ENCODE results near the gene TLR1.
"Not testable (repeated sequence)": the region's sequence is repeated elsewhere in the genome, so short reads cannot be mapped to it uniquely, and the experiment has no call there.

TLR1 gene

DNA sequence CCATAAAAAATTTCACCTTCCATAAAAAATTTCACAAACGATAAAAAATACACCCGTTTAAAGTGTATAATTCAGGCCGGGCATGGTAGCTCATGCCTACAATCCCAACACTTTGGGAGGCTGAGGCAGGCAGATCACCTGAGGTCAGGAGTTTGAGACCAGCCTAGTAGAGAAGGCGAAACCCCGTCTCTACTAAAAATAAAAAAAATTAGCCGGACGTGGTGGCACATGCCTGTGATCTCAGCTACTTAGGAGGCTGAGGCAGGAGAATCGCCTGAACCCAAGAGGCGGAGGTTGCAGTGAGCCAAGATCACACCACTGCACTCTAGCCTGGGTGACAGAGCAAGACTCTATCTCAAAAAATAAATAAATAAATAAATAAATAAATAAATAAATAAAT lies 1.7 kb upstream of the TLR1 start:
- not testable (repeated sequence) for DNase-seq

DNA sequence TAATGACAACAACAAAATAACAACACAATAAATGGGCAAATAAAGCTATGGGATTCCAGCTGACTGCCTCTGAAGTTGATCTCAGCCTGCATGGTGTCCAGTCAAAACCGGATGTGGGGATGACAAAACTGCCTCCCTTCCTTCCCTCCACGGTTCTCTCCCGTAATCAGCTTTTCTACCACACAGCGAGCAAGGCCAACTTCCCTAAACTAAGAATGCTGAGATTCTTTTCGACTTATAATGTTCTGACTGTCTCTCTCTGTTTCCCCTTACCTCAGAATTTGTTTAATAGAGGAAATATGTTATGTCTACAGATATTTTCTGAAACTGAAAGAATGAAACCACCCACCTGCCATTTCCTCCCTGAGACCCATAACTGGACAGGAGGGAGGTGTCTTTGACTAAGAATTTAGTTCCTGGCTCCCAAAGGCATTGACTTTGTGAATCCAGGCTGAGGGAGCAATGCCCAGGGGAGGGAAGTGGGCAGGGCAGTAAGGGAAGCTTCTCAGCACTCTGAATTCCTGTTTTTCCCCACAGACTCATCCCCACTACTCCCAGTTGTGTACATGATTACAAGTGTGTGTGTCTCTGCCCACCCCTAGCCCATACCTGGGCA lies 1.0 kb upstream of the TLR1 start:
- DNase-seq: no peak

DNA sequence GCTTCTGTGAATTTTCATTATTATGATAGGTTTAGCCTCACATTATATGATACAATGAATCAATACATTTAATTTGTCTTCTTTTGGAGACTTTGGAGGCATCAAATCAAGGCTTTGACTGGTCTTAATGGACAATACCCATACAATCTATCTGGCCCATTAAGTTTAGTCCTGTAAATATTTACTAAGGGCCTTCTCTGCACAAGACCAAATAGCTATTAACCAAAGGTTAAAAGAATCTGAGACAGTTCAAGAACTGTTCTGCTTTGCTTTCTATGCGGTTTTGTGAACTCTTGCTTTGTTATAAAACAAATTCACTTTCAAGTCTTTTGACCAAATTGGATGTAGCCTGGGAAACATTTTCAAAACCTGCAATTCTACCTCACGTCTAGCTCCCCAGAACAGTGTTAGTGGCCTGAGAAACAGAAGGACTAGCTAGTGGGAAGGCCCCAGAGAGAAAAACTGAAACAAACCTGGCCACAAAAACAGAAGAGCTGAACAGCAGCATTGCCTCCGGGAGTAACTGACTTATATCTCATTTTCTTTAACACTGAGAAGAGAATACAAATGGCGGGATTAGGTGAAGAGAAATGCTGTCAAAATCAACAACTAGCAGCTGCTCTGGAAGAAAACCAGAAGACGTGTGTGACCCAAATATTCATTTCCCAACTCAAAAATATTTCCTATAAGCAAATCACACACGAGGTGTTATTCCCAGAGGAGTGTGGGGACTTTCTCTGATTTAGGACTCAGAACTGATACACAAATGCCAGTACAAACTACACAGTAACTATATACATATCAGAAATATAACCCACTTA lies 548 bp downstream of the TLR1 start:
- DNase-seq: no peak

DNA sequence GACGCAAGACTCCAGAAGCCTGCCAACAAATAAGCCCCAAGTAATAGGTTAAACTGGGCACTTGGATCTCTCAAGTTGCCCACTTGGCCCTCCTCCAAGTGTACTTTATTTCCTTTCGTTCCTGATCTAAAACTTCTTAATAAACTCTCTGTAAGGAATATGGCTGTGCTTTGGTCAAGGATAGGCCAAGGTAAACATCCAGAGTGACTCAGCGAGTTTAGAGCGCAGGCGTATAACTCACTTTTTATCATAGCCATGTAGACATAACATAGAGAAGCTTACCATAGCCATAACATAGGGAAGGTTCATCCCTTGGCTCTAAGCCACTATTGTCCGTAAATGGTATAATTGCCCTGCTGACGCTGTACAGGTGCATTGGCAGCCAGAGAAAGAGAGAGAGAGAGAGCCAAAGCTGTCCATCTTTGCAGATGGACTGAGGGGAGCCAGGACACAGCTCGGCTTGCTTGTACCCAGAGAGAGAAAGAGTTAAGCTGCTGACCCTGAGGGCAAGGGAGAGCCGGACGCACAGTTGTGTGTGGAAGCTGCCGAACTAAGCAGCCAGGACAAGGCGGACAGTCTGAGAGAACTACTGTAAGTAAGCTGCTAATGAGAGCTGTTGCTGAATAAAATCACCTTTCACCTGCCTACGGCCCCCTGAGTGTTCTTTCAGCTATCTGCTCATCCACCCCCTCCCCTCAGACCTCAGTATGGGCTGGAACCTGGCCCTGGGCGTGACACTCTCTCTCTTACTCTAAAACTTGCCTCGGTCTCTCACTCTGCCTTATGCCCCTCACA lies 1.8 kb downstream of the TLR1 start:
- no peak for DNase-seq

DNA sequence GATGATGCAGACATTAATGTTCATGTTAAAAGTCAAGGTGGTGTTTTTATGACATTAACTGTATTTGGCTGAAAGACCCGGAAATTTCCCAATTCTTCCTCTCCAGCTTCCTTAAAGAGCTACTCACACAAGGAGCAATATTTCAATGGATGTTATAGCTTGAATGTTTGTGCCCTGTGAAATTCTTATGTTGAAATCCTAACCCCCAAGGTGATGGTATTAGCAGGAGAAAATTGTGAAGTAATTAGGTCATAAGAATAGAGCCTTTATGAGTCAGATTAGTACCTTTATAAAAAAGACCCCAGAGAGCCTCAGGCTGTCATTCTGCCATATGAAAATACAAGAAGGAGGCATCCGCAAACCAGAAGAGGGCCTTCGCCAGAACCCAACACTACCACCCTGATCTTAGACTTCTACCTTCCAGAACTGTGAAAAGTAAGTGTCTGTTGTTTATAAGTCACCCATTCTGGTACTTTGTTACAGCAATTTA lies 3.6 kb downstream of the TLR1 start:
- no peak for DNase-seq

DNA sequence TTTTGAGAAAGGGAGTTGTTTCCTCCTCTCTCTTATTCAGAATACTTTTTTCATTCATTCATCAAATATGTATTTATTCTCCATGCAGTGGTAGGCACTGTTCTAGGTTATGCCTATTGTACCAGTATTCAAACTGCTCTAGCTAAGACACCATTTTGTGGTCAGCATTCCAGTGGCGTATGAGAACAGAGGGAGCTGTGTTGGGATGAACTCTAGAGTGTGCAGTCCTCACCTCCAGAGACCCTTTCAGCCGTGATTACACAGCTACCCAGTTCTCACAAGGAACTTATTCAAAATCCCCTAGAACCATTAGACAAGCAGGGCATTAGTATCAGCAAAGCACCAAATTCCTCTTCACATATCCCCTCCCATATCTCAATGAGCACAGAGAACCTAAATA lies 4.2 kb downstream of the TLR1 start:
- no peak for DNase-seq

DNA sequence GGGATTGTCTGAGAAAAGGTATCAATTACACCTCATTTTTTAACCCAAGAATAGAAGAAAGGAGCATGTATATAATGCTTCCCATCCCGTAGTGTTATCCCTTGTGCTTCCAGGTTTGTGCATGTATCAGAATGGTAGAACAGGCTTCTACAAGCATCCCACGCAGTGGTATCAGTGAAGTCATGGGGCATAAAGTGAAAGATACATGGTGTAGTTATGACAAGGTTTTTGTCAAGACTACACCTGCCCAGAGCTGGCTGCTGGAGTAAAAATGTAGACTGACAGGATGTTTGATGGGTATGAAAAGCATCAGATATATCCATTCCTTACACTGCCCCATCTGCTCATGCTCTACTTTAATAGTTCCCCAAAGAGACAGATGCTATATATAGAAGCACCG lies 9.5 kb downstream of the TLR1 start:
- no peak for DNase-seq

DNA sequence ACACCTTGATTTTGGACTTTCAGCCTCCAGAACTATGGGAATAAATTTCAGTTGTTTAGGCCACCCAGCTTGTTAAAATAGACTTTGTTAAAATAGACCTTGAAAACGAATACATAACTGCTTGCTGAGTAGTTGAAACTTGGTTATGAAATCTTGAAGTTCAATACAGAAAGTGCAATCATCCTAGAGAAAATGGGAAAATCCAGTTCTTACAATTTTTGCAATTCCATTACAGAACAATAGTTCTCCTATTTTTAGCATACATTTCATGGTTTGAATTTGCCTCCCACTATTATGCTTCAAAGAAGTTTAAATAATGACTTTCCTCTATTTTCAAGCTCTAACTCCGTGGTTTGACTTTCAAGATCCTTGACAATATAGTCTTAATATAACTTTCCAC lies 10.5 kb downstream of the TLR1 start:
- no peak for DNase-seq

DNA sequence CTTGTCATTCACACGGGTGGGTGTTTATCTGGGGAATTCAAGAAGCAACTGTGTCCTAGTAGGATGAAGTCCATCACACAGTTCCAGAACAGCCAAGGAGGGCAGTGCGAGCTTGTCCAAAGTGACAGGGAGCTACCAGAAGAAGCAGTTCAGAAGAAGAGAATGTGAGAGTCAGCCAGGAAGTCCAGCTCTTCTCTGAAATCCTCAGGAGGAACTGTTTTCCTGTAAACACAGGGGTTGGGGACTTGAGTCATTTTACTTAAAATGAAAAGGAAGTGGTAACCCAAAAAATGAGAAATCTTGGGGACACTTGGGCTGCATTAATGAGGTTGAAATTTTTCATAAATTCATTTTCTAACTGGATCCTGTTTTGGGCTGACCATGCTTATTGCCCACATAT lies 13.6 kb downstream of the TLR1 start:
- DNase-seq: no peak

DNA sequence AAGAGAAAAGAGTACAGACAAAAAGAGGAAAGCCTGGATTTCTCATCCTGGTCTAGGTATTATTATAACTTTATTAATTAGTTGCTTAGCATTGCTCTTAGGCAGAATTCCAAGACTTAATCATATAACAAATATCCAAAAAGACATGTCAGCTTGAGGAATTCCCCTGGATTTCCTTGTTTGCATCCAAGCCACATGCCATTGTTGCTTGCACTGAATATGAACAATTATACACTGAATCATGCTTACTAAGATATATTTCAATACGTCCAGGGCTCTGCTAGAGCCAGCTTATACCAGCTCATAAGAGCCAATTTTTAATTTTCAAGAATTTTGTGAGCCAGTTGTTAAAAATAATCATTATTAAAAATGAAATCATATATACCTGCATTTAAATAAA lies 16.3 kb downstream of the TLR1 start:
- no peak for DNase-seq

DNA sequence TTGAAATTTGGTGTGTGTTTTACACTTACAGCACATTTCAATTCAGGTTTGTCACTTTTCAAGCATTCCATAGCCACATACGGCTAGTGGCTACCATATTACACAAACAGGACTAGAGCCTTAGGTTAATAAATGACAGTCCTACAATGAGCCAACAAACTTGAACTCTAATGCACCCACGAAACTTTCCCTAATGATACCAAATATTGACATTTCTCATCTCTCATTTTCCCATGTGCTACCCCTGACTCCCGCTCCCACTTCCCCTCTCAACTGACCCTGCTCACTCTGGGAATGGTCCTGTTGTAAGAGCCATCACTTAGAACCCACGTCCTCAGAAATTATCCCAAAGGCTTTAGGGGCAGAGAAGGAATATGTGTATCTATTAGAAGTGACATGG lies 16.9 kb downstream of the TLR1 start:
- DNase-seq: no peak

DNA sequence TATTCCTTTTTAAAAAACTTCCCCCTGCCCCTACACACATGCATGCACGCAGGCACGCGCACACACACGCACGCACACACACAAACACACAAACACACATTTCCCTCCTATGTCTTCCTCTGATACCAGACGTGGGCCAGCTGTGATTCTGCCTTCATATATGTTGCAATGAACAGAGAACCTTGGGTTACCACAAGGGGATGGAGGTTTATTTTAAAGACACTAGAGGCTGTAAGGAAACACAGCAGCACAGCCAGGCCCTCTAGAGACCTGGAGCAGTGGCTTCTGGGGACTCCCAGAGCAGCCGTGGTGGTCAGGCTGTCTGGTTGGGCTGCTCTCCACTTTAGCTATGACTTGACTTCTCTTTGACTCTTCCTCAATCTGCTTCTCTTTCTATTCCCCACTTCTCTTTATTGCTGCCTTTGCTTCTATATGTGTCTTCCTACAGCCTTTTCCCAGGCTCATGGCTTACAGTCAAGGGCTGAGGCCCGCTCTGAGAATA lies 18.6 kb downstream of the TLR1 start:
- DNase-seq: no peak

DNA sequence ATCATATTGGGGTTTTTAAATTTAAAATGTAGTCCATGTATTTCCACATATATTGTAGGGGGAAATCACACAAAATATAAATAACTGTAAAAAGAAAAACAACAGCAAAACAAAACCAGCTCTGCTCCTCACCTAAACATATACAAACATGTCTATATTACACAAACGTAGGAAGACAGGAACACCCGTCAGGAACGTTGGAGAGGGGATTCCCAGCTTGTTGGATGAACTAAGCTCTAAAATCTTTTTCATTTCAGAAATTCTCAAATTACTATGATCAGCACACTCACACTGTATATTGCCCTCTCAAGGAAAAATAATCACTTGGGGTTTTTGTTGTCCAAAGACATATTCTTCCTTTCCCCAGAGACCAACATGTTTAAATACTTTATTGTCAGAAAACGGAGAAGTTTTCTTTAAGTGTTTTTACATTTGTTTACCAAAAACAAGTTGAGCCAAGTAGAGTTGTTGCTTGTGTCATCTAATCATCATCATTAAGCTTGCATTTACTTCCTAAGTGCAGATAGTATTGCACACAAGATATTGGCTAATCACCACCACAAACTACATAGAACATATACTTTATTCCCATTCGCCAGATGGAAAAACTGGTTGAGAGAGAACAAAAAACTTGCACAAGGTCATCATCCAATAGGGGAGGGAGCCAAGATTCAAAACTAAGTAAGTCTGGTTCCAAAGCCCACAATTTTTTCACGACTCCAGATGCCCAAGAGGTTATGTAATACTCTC lies 19.4 kb downstream of the TLR1 start:
- no peak for DNase-seq

DNA sequence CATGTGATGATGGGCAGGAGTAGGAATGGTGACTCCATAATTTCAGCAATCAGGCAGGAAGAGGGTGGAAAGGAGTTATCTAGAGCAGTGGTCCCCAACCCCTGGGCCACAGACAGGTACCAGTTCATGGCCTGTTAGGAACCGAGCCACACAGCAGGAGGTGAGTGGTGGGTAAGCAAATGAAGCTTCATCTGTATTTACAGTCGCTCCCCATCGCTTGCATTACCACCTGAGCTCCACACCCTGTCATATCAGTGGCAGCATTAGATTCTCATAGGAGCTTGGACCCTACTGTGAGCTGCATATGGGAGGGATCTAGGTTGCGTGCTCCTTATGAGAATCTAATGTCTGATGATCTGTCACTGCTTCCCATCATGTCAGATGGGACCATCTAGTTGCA lies 20.4 kb downstream of the TLR1 start:
- no peak for DNase-seq

DNA sequence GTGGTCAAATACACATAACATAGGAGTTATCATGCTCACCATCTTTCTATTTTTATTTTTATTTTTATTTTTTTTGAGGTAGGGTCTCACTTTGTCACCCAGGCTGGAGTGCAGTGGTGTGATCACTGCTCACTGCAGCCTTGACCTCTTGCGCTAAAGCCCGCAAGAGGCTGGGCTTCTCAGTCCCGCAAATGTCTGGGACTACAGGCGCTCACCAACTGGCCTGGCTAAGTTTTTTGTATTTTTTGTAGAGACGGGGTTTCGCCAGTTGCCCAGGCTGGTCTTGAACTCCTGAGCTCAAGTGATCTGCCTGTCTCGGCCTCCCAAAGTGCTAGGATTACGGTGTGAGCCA lies 21.5 kb downstream of the TLR1 start:
- DNase-seq: no peak

DNA sequence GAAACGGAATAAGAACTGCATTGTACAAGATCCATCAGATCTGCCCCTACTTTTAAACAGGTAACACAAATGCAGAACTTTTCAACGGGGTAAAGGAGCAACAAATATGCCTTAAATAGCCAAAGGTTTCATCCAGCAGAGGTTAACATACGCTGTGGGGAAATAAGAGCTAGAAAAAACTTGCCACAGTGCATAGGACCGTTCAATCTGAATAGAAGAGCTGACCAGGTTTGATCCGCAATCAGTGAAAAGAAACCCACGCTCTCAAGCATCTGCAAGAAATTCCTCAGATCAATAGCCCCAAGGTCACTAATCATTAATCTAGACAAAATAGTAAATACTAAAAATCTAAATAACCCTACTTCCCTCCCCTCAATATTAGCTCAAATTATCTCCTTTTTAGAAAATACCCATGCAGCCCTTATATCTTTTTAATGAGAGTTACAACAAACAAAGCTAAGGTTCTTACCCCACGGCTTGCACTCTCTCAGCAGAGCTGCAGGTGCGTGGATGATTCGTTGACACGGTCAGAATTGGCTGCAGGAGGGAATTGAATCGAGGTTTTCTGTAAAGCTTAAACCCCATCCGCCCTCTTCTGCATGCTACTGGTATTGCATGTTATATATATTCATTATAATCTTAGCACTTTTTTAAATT lies 22.0 kb downstream of the TLR1 start, which contains the start of gene TLR10:
TLR10 (minus strand) TSS at position 539 of the 657 bp plus-strand sequence. CDS start 7,400 bp downstream, outside the sequence.
- no peak for DNase-seq

DNA sequence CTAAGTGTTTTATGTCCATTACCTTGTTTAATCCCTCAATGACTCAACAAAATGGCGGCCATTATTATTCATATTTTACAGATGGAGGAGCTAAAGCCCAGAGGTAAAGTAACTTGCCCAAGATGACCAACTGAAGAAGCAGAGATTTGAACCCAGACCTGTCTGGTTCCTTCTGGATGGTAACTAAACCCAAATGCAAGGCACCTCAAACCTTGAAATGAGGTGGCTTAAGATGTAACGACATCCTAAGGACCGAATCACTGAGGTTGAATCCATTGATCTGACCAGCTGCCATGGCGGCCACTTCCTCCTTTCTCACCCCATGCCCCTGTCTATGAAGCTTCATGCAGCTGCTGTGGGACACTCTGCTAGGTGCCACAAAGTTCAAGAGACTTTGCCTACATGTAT lies 22.7 kb downstream of the TLR1 start:
- DNase-seq: no peak

DNA sequence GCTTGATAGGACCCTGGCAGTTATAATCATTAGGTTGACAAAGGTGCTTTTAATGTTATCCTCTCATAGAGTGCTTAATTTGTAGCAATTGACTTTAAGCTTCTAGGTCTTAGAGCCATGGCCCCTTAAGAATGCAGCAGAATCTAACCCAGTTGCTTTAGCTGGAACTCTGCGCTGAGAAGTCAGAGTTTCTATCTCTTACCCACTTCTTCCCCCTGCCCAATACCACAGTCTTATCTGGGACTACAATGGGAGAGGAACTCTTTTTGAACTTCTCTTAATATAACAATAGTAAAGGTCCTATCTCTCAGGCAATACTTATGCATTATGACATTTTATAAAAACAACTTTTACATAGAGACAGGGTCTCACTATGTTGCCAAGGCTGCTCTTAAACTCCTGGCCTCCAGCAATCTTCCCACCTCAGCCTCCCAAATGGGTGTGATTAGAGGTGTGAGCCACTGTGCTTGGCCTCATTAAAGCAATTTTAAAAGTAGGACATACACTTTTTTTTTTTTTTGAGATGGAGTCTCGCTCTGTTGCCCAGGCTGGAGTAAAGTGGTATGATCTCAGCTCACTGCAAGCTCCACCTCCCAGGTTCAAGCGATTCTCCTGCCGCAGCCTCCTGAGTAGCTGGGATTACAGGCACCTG lies 23.6 kb downstream of the TLR1 start:
- no peak for DNase-seq

DNA sequence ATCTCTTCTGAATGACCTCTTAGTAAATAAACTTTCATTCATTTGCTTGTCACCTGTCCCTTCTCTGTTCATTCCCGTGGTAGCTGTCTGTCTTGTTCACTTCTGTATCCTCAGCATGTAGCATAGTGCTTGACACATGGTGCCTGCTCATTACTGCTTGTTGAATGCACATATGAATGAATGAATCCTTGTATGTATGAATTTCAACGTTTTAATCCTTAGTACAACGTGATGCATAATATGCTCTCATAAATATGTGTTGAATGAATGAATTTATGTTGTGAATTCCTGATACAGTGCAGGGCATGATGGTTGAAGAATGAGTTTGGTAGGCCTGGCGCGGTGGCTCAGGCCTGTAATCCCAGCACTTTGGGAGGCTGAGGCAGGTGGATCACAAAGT lies 24.8 kb downstream of the TLR1 start:
- DNase-seq: no peak

DNA sequence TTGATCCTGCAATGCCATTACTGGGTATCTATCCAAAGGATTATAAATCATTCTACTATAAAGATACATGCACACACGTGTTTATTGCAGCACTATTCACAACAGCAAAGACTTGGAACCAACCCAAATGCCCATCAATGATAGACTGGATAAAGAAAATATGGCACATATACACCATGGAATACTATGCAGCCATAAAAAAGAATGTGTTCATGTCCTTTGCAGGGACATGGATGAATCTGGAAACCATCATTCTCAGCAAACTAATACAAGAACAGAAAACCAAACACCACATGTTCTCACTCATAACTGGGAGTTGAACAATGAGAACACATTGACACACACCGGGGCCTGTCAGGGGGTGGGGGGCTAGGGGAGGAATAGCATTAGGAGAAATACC lies 26.7 kb downstream of the TLR1 start:
- DNase-seq: not testable (repeated sequence)

DNA sequence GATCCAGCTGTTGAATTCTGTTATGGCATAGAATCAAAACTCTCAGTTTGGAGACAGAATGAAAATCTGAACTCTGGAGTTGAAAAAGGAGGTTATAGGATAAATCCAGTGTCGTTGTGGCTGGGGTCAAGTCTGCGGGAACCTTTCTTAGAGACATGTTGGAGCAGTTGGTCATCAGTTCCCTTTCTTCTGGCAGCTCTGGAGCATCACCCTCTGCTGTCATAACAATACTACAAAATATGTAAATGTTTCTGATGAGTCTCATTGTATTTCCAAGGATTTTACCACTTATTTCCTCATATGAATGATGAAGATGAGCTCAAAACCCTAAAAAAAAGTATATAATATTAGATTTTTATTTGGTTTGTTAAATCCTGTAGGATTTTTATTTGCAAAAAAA lies 29.3 kb downstream of the TLR1 start:
- DNase-seq: no peak

Measured in islet precursor cell (in vitro differentiated cells).